GM13977 (cell line): ENCODE measurements around the gene ALDH18A1.

Source experiments
- DNase-seq: peaks from one replicate; pipeline ENCODE4 v3.0.0; 2012; ENCODE audit warnings: low spot score
- CTCF ChIP-seq: IDR thresholded peaks from 2 replicates; pipeline ENCODE4 v1.5.1; 2012; ENCODE audit warnings: mild to moderate bottlenecking, control low read depth; ENCODE audit not compliant: insufficient read depth; ENCODE audit errors: extremely low read depth, missing control alignments
- in situ Hi-C: fragments of 300-500 bp; cut with MboI; formaldehyde crosslinking; loops from one replicate; pipeline ENCODE4 v1.12.0; 2022; ENCODE audit warnings: low sequenced_read_pairs, low pct_unique_long_range_greater_than_20kb, mixed read lengths, inconsistent platforms; ENCODE audit not compliant: unreplicated experiment

ALDH18A1 gene

DNA sequence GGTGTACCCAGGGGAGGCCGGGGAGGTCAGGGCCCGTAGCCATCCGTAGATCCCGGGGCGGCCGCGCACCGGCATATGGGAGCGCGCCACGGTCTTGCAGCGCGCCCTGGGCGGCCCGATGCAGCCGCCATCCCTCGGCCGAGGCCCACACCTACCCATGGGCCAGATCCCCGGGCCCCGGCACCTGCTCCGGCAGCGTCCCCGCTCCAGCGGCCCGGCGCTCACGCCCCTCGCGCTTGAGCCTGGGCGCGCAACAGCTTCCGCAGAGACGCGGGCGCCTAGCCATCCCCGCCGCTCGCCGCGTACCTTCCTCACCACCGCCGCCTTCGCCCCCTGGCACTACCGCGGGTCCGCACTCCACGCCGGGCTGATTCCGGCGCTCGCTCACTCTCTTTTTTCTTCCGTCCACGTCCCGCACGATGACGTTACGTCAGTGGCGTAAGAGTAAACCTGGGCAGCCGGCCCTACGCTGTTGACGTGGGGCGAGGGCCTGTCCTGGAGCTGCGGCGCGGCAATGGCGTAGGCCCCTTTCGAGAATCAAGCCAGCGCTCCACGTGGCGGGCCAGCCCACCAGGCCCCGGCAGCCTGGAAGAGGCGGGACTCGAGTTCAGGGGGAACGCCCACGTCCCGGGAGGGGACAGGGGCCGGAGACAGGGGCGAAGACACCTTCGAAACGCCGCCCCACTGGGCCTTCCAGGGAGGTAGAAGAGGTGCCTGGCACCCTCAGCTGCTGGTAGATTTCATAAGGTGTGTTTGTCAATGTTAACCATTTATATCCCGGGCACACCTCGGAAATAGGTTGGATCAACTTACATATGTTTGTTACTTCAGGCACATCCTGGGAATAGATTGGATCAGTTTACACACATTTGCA, at the start of gene ALDH18A1:
TSS of gene ALDH18A1 (minus strand) at position 421 of the 874 bp plus-strand sequence. CDS start 3,334 bp downstream, outside the sequence.
- no peak for TF ChIP-seq CTCF
- in situ Hi-C loops = no loop called here
- peak; percentile 92 for DNase-seq

GRCh38 chr10:95698415-95698814, 41.9 kb upstream of the ALDH18A1 start:
- TF ChIP-seq CTCF = no peak
- DNase-seq = no peak
- in situ Hi-C loops = loop anchor here (5.0 kb wide), 1 partner anchor 144 kb away; no protein-coding TSS in a partner anchor

GRCh38 chr10:95697429-95697828, 40.9 kb upstream of the ALDH18A1 start:
- in situ Hi-C loops = loop anchor here (5.0 kb wide), 1 partner anchor 145 kb away; no protein-coding TSS in a partner anchor
- DNase-seq = no peak
- TF ChIP-seq CTCF = no peak

- no peak for DNase-seq
- no peak for TF ChIP-seq CTCF
- in situ Hi-C loops = loop anchor here (5.0 kb wide), 1 partner anchor 148 kb away; no protein-coding TSS in a partner anchor
Observed at GRCh38 chr10:95694665-95695064, 38.2 kb upstream of the ALDH18A1 start.

- in situ Hi-C loops = no loop called here
- DNase-seq = peak; percentile 96
- TF ChIP-seq CTCF = peak; percentile 98
Observed at GRCh38 chr10:95693668-95694534, 37.4 kb upstream of the ALDH18A1 start, which contains the start of gene TCTN3. Gene TCTN3 (minus strand): TSS chr10:95693927. CDS start chr10:95693899, 28 bp downstream.

- in situ Hi-C loops = no loop called here
- TF ChIP-seq CTCF = no peak
- no peak for DNase-seq
Observed at GRCh38 chr10:95693071-95693667, 36.7 kb upstream of the ALDH18A1 start.
